HCT116 (cell line): ENCODE results near the gene ACSL4.

Experiments
- ATF3 ChIP-seq: IDR thresholded peaks from 2 replicates; pipeline ENCODE4 v1.6.1; 2012
- POLR2A ChIP-seq: IDR thresholded peaks from 2 replicates; pipeline ENCODE4 v1.7.0; 2011; ENCODE audit warnings: borderline replicate concordance; ENCODE audit not compliant: insufficient read depth, insufficient read length; ENCODE audit errors: extremely low read depth
- REST ChIP-seq: IDR thresholded peaks from 2 replicates; pipeline ENCODE4 v1.6.1; 2012; ENCODE audit warnings: low read depth
- ZBTB33 ChIP-seq: IDR thresholded peaks from 2 replicates; pipeline ENCODE4 v1.6.1; 2011; ENCODE audit warnings: mild to moderate bottlenecking, low read length, moderate library complexity; ENCODE audit not compliant: insufficient replicate concordance; ENCODE audit errors: extremely low read depth
- TF ChIP-seq, protein P1 (sequence below), 3 experiments: fragments of 200-600 bp in 1 of 3; sonication (generic) in 1 of 3; IDR thresholded peaks in 2 of 3; conservative IDR thresholded peaks in 1 of 3; 2 replicates each; pipeline ENCODE4 v1.5.1; 2012 to 2017; ENCODE audit warnings: low read depth in 2 of 3, low read length in 2 of 3, antibody characterized with exemption in 1 of 3, borderline replicate concordance in 1 of 3, control low read depth in 1 of 3, mild to moderate bottlenecking in 1 of 3, mixed read lengths in 1 of 3, mixed run types in 1 of 3, moderate library complexity in 1 of 3; ENCODE audit not compliant: insufficient read depth in 1 of 3

DNA sequence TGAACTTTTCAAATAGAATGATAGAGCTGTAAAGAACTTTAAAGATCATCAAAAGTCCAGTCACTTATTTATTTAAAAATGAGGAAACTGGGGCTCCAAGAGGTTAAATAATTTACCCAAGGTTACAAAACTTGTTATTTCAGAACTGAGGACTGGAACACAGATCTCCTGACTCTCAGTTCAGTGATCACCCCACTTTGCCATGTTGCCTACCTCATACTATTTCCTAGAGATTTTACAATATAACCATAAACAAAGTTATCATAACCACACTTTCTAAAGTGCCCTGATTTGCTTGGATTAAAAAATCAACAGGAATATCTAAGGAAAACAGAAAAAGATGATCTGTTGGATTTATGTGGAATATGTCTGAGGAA lies 7.4 kb upstream of the ACSL4 start:
- TF ChIP-seq, protein P1, sequence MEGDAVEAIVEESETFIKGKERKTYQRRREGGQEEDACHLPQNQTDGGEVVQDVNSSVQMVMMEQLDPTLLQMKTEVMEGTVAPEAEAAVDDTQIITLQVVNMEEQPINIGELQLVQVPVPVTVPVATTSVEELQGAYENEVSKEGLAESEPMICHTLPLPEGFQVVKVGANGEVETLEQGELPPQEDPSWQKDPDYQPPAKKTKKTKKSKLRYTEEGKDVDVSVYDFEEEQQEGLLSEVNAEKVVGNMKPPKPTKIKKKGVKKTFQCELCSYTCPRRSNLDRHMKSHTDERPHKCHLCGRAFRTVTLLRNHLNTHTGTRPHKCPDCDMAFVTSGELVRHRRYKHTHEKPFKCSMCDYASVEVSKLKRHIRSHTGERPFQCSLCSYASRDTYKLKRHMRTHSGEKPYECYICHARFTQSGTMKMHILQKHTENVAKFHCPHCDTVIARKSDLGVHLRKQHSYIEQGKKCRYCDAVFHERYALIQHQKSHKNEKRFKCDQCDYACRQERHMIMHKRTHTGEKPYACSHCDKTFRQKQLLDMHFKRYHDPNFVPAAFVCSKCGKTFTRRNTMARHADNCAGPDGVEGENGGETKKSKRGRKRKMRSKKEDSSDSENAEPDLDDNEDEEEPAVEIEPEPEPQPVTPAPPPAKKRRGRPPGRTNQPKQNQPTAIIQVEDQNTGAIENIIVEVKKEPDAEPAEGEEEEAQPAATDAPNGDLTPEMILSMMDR (IDR thresholded peaks at IDR 0.05 in 2 of 3, conservative IDR thresholded peaks at IDR 0.05 in 1 of 3; ENCODE audit: borderline replicate concordance in 1 of 3, insufficient read depth in 1 of 3, low read depth in 2 of 3, low read length in 2 of 3): no peak
- TF ChIP-seq ZBTB33 (no peak), ATF3 (no peak), POLR2A (no peak), REST (no peak)
